ENCODE measurements around the gene PIK3C2G. TPM values are rescaled to one million over a fixed set of nuclear protein-coding genes. Genes with fewer than 3 reads are reported as not detected.

PIK3C2G gene
- total RNA-seq, 1 experiment from 2014 or later = not detected

GRCh38 chr12:18562531-18562930 lies 301.2 kb downstream of the PIK3C2G start:
- TF ChIP-seq CTCF (conservative IDR thresholded peaks at IDR 0.05) = no peak
- H3K4me2 ChIP-seq (ENCODE audit: insufficient read depth, insufficient read length, low read length) = no peak overlapping the region
- no peaks in the 10 kb centered on the region for H3K23me2 ChIP-seq (ENCODE audit: insufficient read length, low read depth, low read length, poor library complexity, severe bottlenecking)
- H3K9ac ChIP-seq (ENCODE audit: extremely low read depth, insufficient read length, low read length) = no peak overlapping the region
- no peaks in the 10 kb centered on the region for H3K79me1 ChIP-seq (ENCODE audit: insufficient read depth, low read depth, low read length, poor library complexity, severe bottlenecking)
- no peak overlapping the region for H3T11ph ChIP-seq (ENCODE audit: low read length)
- H3K27me3 Mint-ChIP-seq (ENCODE audit: low read depth) = no peaks in the 10 kb centered on the region
- no peak overlapping the region for H2AK5ac ChIP-seq (ENCODE audit: insufficient read length, low read length)
- H3K4me3 Mint-ChIP-seq = no peak overlapping the region
- no peak overlapping the region for H3K23ac ChIP-seq (ENCODE audit: insufficient read length, low read depth, low read length)
- no peaks in the 10 kb centered on the region for H3K9me3 ChIP-seq (ENCODE audit: control insufficient read depth, low read depth, low read length)
- no peak overlapping the region for H3K27ac Mint-ChIP-seq
- no peaks in the 10 kb centered on the region for H3K9me3 Mint-ChIP-seq
- WGBS (ENCODE audit: extremely low coverage, insufficient read length, low lambda C conversion rate) = no CpG with 5 or more reads among the region's 4 CpGs
- H4K20me1 ChIP-seq (ENCODE audit: control insufficient read depth, insufficient read depth, insufficient read length) = no peaks in the 10 kb centered on the region
- no peak for DNase-seq
- H4K8ac ChIP-seq (replicated peaks; ENCODE audit: insufficient read length, low read depth, low read length) = no peak overlapping the region
- no peaks in the 10 kb centered on the region for H3K27me3 ChIP-seq (ENCODE audit: insufficient read depth, low read length)
- H3K79me2 ChIP-seq (ENCODE audit: insufficient read depth, low read length) = no peaks in the 10 kb centered on the region
- H2BK120ac ChIP-seq (ENCODE audit: low read depth, low read length, poor library complexity, severe bottlenecking) = no peak overlapping the region
- H3K14ac ChIP-seq (ENCODE audit: insufficient read depth, low read length) = no peak overlapping the region
- H3K4me1 ChIP-seq (ENCODE audit: insufficient read depth, low read length) = no peaks in the 10 kb centered on the region
- no peak overlapping the region for H3K27ac ChIP-seq (ENCODE audit: insufficient read length, low read depth, low read length)
- H3K36me3 Mint-ChIP-seq (ENCODE audit: insufficient read depth in 1 of 3, low read depth in 3 of 3) = no peaks in the 10 kb centered on the region
- H2BK20ac ChIP-seq (ENCODE audit: low read depth, low read length, poor library complexity, severe bottlenecking) = no peak overlapping the region
- H3K4me1 Mint-ChIP-seq = no peaks in the 10 kb centered on the region
- H2AFZ ChIP-seq (ENCODE audit: low read length) = no peak overlapping the region
- no peak overlapping the region for H2BK12ac ChIP-seq (ENCODE audit: insufficient read length, low read depth, low read length)
- H4K5ac ChIP-seq (ENCODE audit: insufficient read length, low read depth, low read length) = no peak overlapping the region
- no peak overlapping the region for H2BK5ac ChIP-seq (ENCODE audit: insufficient read length, low read length)
- no peak overlapping the region for H3K18ac ChIP-seq (ENCODE audit: insufficient read length, low read depth, low read length)
- H4K91ac ChIP-seq (ENCODE audit: insufficient read length, low read depth, low read length) = no peak overlapping the region
- H3K56ac ChIP-seq (ENCODE audit: insufficient read length, low read depth, low read length) = no peak overlapping the region
- no peak overlapping the region for H2BK15ac ChIP-seq (ENCODE audit: low read depth, low read length)
- no peak overlapping the region for H3K4ac ChIP-seq (ENCODE audit: low read depth, low read length)
